NCI-H1930 (cell line): ENCODE measurements around the gene MALT1.
"Not testable (repeated sequence)": the region's sequence is repeated elsewhere in the genome, so short reads cannot be mapped to it uniquely, and the experiment has no call there.

ENCODE experiments used
- DNase-seq, 2 experiments: peaks; one replicate each; lab custom pipeline; 2025; lab: John Stamatoyannopoulos, UW

MALT1 gene

GRCh38 chr18:58671111-58671631 is at the start of gene MALT1:
TSS of gene MALT1 (plus strand) at chr18:58671465. CDS start at chr18:58671644, 179 bp downstream.
- peak; percentile 71 to 86 for DNase-seq

GRCh38 chr18:58624011-58624410 is 47.3 kb upstream of the MALT1 start:
- no peak for DNase-seq

GRCh38 chr18:58625839-58626238 is 45.4 kb upstream of the MALT1 start:
- no peak for DNase-seq

- DNase-seq = no peak
Measured at GRCh38 chr18:58630071-58630470, 41.2 kb upstream of the MALT1 start.

GRCh38 chr18:58631301-58631700 is 40.0 kb upstream of the MALT1 start:
- no peak for DNase-seq

GRCh38 chr18:58632552-58632951 is 38.7 kb upstream of the MALT1 start:
- DNase-seq = no peak

GRCh38 chr18:58633874-58634273 is 37.4 kb upstream of the MALT1 start:
- DNase-seq = no peak

GRCh38 chr18:58635891-58636290 is 35.4 kb upstream of the MALT1 start:
- DNase-seq = no peak

- DNase-seq = no peak
Measured at GRCh38 chr18:58637197-58637596, 34.1 kb upstream of the MALT1 start.

GRCh38 chr18:58637946-58638345 is 33.3 kb upstream of the MALT1 start:
- no peak for DNase-seq

GRCh38 chr18:58638441-58638840 is 32.8 kb upstream of the MALT1 start:
- no peak for DNase-seq

GRCh38 chr18:58639237-58639636 is 32.0 kb upstream of the MALT1 start:
- DNase-seq = no peak

GRCh38 chr18:58639751-58640427 is 31.4 kb upstream of the MALT1 start:
- DNase-seq = no peak

GRCh38 chr18:58640428-58640805 is 30.8 kb upstream of the MALT1 start:
- no peak for DNase-seq

- DNase-seq = no peak
Measured at GRCh38 chr18:58640891-58641610, 30.2 kb upstream of the MALT1 start.

- DNase-seq = not testable (repeated sequence)
Measured at GRCh38 chr18:58643557-58643956, 27.7 kb upstream of the MALT1 start.

- no peak for DNase-seq
Measured at GRCh38 chr18:58645398-58645797, 25.9 kb upstream of the MALT1 start.

- DNase-seq = no peak
Measured at GRCh38 chr18:58646334-58646862, 24.9 kb upstream of the MALT1 start.

GRCh38 chr18:58649966-58650816 is 21.1 kb upstream of the MALT1 start:
- no peak for DNase-seq

GRCh38 chr18:58650830-58651229 is 20.4 kb upstream of the MALT1 start:
- not testable (repeated sequence) for DNase-seq

GRCh38 chr18:58653144-58653722 is 18.0 kb upstream of the MALT1 start:
- DNase-seq = not testable (repeated sequence)
